Mesendoderm (in vitro differentiated cells): ENCODE measurements around the gene RPL19.

Source experiments
- DNase-seq: peaks from one replicate; pipeline ENCODE4 v3.0.0; 2013
- H2AK5ac ChIP-seq: 2 replicates; pipeline ENCODE4 v1.6.1; 2013; ENCODE audit warnings: low read length, inconsistent platforms
- H2BK120ac ChIP-seq: 2 replicates; pipeline ENCODE4 v1.6.1; 2013; ENCODE audit warnings: low read depth, mild to moderate bottlenecking, low read length, moderate library complexity, mixed read lengths
- H2BK15ac ChIP-seq: replicated peaks from 2 replicates; pipeline ENCODE4 v1.6.1; 2013; ENCODE audit warnings: low read depth, mild to moderate bottlenecking, moderate library complexity
- H2BK5ac ChIP-seq: 2 replicates; pipeline ENCODE4 v1.6.1; 2013; ENCODE audit warnings: low read length, inconsistent platforms
- H3K18ac ChIP-seq: 2 replicates; pipeline ENCODE4 v1.6.1; 2013; ENCODE audit warnings: mild to moderate bottlenecking, low read length, mixed read lengths
- H3K23ac ChIP-seq: one replicate; pipeline ENCODE4 v1.6.1; 2013; ENCODE audit warnings: low read length
- H3K27ac ChIP-seq: 2 replicates; pipeline ENCODE4 v1.5.1; 2013; ENCODE audit warnings: low read depth, mild to moderate bottlenecking, inconsistent platforms, low read length, moderate library complexity
- H3K27me3 ChIP-seq: 2 replicates; pipeline ENCODE4 v1.6.1; 2013; ENCODE audit warnings: low read length, control low read depth, mild to moderate bottlenecking, inconsistent platforms; ENCODE audit not compliant: insufficient read depth, poor library complexity
- H3K36me3 ChIP-seq: 2 replicates; pipeline ENCODE4 v1.6.1; 2013; ENCODE audit warnings: low read length, inconsistent platforms; ENCODE audit not compliant: control insufficient read depth, insufficient read depth
- H3K4ac ChIP-seq: one replicate; pipeline ENCODE4 v1.6.1; 2013; ENCODE audit warnings: low read depth, mild to moderate bottlenecking, low read length, moderate library complexity
- H3K4me1 ChIP-seq: 2 replicates; pipeline ENCODE4 v1.6.1; 2013; ENCODE audit warnings: low read depth, low read length, inconsistent platforms; ENCODE audit not compliant: control insufficient read depth
- H3K4me2 ChIP-seq: 2 replicates; pipeline ENCODE4 v1.6.1; 2013; ENCODE audit warnings: low read length
- H3K4me3 ChIP-seq: 2 replicates; pipeline ENCODE4 v1.5.1; 2013; ENCODE audit warnings: mild to moderate bottlenecking, low read length
- H3K56ac ChIP-seq: one replicate; pipeline ENCODE4 v1.6.1; 2013; ENCODE audit warnings: low read length
- H3K79me1 ChIP-seq: 2 replicates; pipeline ENCODE4 v1.6.1; 2013; ENCODE audit warnings: low read length, inconsistent platforms
- H3K79me2 ChIP-seq: 2 replicates; pipeline ENCODE4 v1.6.1; 2013; ENCODE audit warnings: mild to moderate bottlenecking, low read length; ENCODE audit not compliant: control insufficient read depth, insufficient read depth
- H3K9ac ChIP-seq: 2 replicates; pipeline ENCODE4 v1.6.1; 2013; ENCODE audit warnings: low read length, inconsistent platforms
- H4K5ac ChIP-seq: one replicate; pipeline ENCODE4 v1.6.1; 2013; ENCODE audit warnings: low read length
- H4K8ac ChIP-seq: one replicate; pipeline ENCODE4 v1.6.1; 2013; ENCODE audit warnings: low read depth, mild to moderate bottlenecking, control low read depth, low read length, moderate library complexity
- WGBS: extraction: QIAGEN DNeasy Blood & Tissue Kit; methylation state at CpG from one replicate; pipeline ENCODE4 v1.1.7; 2013; ENCODE audit warnings: low lambda C conversion rate, missing lambda C conversion rate; ENCODE audit not compliant: insufficient coverage; ENCODE audit errors: extremely low coverage; 5-methylcytosine and 5-hydroxymethylcytosine counted together

Gene RPL19

GRCh38 chr17:39169518-39169917 is 30.6 kb upstream of the RPL19 start:
- no peak overlapping the region for H3K4me2 ChIP-seq
- no peaks in the 10 kb centered on the region for H3K79me2 ChIP-seq
- no peak overlapping the region for H3K56ac ChIP-seq
- H3K9ac ChIP-seq: no peak overlapping the region
- no peaks in the 10 kb centered on the region for H3K4me1 ChIP-seq
- no peak overlapping the region for H2BK5ac ChIP-seq
- no peak overlapping the region for H3K18ac ChIP-seq
- no peak overlapping the region for H2AK5ac ChIP-seq
- H3K23ac ChIP-seq: no peak overlapping the region
- WGBS: no CpG with 5 or more reads among the region's 3 CpGs
- H3K27me3 ChIP-seq: peaks cover 10% of the 10 kb centered on the region
- no peaks in the 10 kb centered on the region for H3K79me1 ChIP-seq
- H4K8ac ChIP-seq: no peak overlapping the region
- DNase-seq: no peak
- no peak overlapping the region for H3K27ac ChIP-seq
- H2BK120ac ChIP-seq: no peak overlapping the region
- no peak overlapping the region for H3K4ac ChIP-seq
- no peak overlapping the region for H2BK15ac ChIP-seq
- no peak overlapping the region for H4K5ac ChIP-seq
- no peaks in the 10 kb centered on the region for H3K36me3 ChIP-seq
- H3K4me3 ChIP-seq: no peak overlapping the region

GRCh38 chr17:39170109-39170508 is 30.0 kb upstream of the RPL19 start:
- H3K4me3 ChIP-seq: no peak overlapping the region
- H3K4me2 ChIP-seq: no peak overlapping the region

GRCh38 chr17:39170558-39170957 is 29.5 kb upstream of the RPL19 start:
- no peak overlapping the region for H2BK15ac ChIP-seq
- no peak overlapping the region for H3K4me2 ChIP-seq
- no peak overlapping the region for H4K5ac ChIP-seq
- H3K36me3 ChIP-seq: no peaks in the 10 kb centered on the region
- no peak overlapping the region for H2BK5ac ChIP-seq
- no peak overlapping the region for H3K4ac ChIP-seq
- no peak overlapping the region for H4K8ac ChIP-seq
- WGBS: no CpG with 5 or more reads among the region's 6 CpGs
- H3K27me3 ChIP-seq: peaks cover 7% of the 10 kb centered on the region
- H3K9ac ChIP-seq: no peak overlapping the region
- no peak overlapping the region for H2AK5ac ChIP-seq
- H3K79me2 ChIP-seq: no peaks in the 10 kb centered on the region
- no peak overlapping the region for H3K4me3 ChIP-seq
- no peak overlapping the region for H2BK120ac ChIP-seq
- no peak overlapping the region for H3K27ac ChIP-seq
- DNase-seq: no peak
- H3K56ac ChIP-seq: no peak overlapping the region
- H3K23ac ChIP-seq: no peak overlapping the region
- H3K18ac ChIP-seq: no peak overlapping the region
- no peaks in the 10 kb centered on the region for H3K79me1 ChIP-seq
- no peaks in the 10 kb centered on the region for H3K4me1 ChIP-seq

More at GRCh38 chr17:39170109-39170508, 30.0 kb upstream of the RPL19 start:
- no CpG with 5 or more reads among the region's 4 CpGs for WGBS
- no peak overlapping the region for H2BK15ac ChIP-seq
- no peak overlapping the region for H3K9ac ChIP-seq
- H3K27ac ChIP-seq: no peak overlapping the region
- no peak overlapping the region for H2BK120ac ChIP-seq
- peaks cover 10% of the 10 kb centered on the region for H3K27me3 ChIP-seq
- H3K56ac ChIP-seq: no peak overlapping the region
- H2BK5ac ChIP-seq: no peak overlapping the region
- no peak overlapping the region for H4K8ac ChIP-seq
- H3K18ac ChIP-seq: no peak overlapping the region
- no peaks in the 10 kb centered on the region for H3K4me1 ChIP-seq
- H3K36me3 ChIP-seq: no peaks in the 10 kb centered on the region
- no peaks in the 10 kb centered on the region for H3K79me2 ChIP-seq
- no peak overlapping the region for H4K5ac ChIP-seq
- no peak overlapping the region for H2AK5ac ChIP-seq
- DNase-seq: no peak
- H3K79me1 ChIP-seq: no peaks in the 10 kb centered on the region
- no peak overlapping the region for H3K23ac ChIP-seq
- H3K4ac ChIP-seq: no peak overlapping the region

- H3K27ac ChIP-seq: no peak overlapping the region
- H2BK120ac ChIP-seq: no peak overlapping the region
- H3K4ac ChIP-seq: no peak overlapping the region
- DNase-seq: peak; percentile 60
- no peak overlapping the region for H3K56ac ChIP-seq
- H3K4me1 ChIP-seq: no peaks in the 10 kb centered on the region
- H3K23ac ChIP-seq: no peak overlapping the region
- H3K4me3 ChIP-seq: no peak overlapping the region
- no peak overlapping the region for H2BK15ac ChIP-seq
- H2AK5ac ChIP-seq: no peak overlapping the region
- no peaks in the 10 kb centered on the region for H3K79me1 ChIP-seq
- no CpG with 5 or more reads among the region's 5 CpGs for WGBS
- H2BK5ac ChIP-seq: no peak overlapping the region
- H4K5ac ChIP-seq: no peak overlapping the region
- H3K27me3 ChIP-seq: no peaks in the 10 kb centered on the region
- H3K18ac ChIP-seq: no peak overlapping the region
- H4K8ac ChIP-seq: no peak overlapping the region
- H3K9ac ChIP-seq: no peak overlapping the region
- H3K36me3 ChIP-seq: no peaks in the 10 kb centered on the region
- no peaks in the 10 kb centered on the region for H3K79me2 ChIP-seq
- no peak overlapping the region for H3K4me2 ChIP-seq
These were observed 28.1 kb upstream of the RPL19 start for GRCh38 chr17:39171933-39172332.

GRCh38 chr17:39173080-39173479 is 27.0 kb upstream of the RPL19 start:
- Histone ChIP-seq H3K4me2 (no peak overlapping the region), H3K4me3 (no peak overlapping the region), H3K4me1 (no peaks in the 10 kb centered on the region), H3K79me2 (no peaks in the 10 kb centered on the region), H3K36me3 (no peaks in the 10 kb centered on the region), H4K5ac (no peak overlapping the region), H2BK120ac (no peak overlapping the region), H2BK5ac (no peak overlapping the region), H4K8ac (no peak overlapping the region), H3K27ac (no peak overlapping the region), H3K18ac (no peak overlapping the region), H3K23ac (no peak overlapping the region), H2AK5ac (no peak overlapping the region), H3K56ac (peak overlapping the region; percentile 17), H3K27me3 (no peaks in the 10 kb centered on the region), H3K9ac (no peak overlapping the region), H3K4ac (no peak overlapping the region), H3K79me1 (no peaks in the 10 kb centered on the region), H2BK15ac (no peak overlapping the region)
- no CpG with 5 or more reads among the region's 5 CpGs for WGBS
- no peak for DNase-seq

GRCh38 chr17:39173526-39174274 is 26.4 kb upstream of the RPL19 start:
- Histone ChIP-seq H3K56ac (peak overlapping the region; percentile 17), H4K5ac (no peak overlapping the region), H3K9ac (no peak overlapping the region), H2BK120ac (no peak overlapping the region), H3K27me3 (no peaks in the 10 kb centered on the region), H2AK5ac (no peak overlapping the region), H3K27ac (no peak overlapping the region), H2BK5ac (no peak overlapping the region), H3K18ac (no peak overlapping the region), H3K23ac (no peak overlapping the region), H3K4me3 (no peak overlapping the region), H3K79me1 (no peaks in the 10 kb centered on the region), H4K8ac (no peak overlapping the region), H3K79me2 (no peaks in the 10 kb centered on the region), H2BK15ac (no peak overlapping the region), H3K4ac (no peak overlapping the region), H3K4me1 (no peaks in the 10 kb centered on the region), H3K36me3 (no peaks in the 10 kb centered on the region), H3K4me2 (no peak overlapping the region)
- WGBS: no CpG with 5 or more reads among the region's 10 CpGs
- DNase-seq: no peak
